ENCODE measurements around the gene CYP24A1.

Gene CYP24A1

DNA sequence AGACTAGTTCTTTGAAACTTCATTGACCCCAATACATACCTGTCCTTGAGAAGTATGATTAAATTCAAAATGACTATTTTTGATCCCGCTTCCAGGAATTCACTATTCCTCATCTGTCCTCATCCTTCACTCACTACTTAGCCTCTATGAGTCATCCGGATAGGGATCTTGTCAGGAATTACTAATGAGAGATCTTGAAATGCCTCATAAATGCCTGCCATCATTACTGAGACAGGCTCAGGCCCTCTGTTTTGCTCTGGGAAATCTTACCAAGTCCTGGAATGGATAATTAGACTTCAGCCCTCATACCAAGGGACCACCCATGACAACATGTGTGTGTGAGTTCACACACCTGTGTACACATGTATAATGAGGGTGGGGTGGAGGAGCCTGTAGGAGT, 2.8 kb upstream of the CYP24A1 start:
- ATAC-seq (ENCODE audit: insufficient read depth, low read depth) (no peak), DNase-seq (no peak)
- Histone ChIP-seq H3K4me3 (ENCODE audit: low read depth in 1 of 2, low read length in 2 of 2) (no peak overlapping the region), H2AFZ (ENCODE audit: low read depth, low read length) (no peak overlapping the region), H3K4me2 (ENCODE audit: insufficient read depth, low read length) (no peak overlapping the region), H3K9ac (ENCODE audit: low read depth, low read length) (no peak overlapping the region), H3K27ac (ENCODE audit: low read length) (no peak overlapping the region), H3K27me3 (ENCODE audit: insufficient read depth, low read length, poor library complexity) (peaks cover 16% of the 10 kb centered on the region), H3K36me3 (ENCODE audit: insufficient read depth, low read length) (no peaks in the 10 kb centered on the region), H3K9me3 (ENCODE audit: insufficient read depth, low read length, severe bottlenecking) (no peaks in the 10 kb centered on the region), H3K4me1 (ENCODE audit: insufficient read depth, low read length) (no peaks in the 10 kb centered on the region), H4K20me1 (ENCODE audit: insufficient read depth, low read length) (no peaks in the 10 kb centered on the region), H3K79me2 (ENCODE audit: insufficient read depth, low read length) (no peaks in the 10 kb centered on the region)
- TF ChIP-seq, protein P1, sequence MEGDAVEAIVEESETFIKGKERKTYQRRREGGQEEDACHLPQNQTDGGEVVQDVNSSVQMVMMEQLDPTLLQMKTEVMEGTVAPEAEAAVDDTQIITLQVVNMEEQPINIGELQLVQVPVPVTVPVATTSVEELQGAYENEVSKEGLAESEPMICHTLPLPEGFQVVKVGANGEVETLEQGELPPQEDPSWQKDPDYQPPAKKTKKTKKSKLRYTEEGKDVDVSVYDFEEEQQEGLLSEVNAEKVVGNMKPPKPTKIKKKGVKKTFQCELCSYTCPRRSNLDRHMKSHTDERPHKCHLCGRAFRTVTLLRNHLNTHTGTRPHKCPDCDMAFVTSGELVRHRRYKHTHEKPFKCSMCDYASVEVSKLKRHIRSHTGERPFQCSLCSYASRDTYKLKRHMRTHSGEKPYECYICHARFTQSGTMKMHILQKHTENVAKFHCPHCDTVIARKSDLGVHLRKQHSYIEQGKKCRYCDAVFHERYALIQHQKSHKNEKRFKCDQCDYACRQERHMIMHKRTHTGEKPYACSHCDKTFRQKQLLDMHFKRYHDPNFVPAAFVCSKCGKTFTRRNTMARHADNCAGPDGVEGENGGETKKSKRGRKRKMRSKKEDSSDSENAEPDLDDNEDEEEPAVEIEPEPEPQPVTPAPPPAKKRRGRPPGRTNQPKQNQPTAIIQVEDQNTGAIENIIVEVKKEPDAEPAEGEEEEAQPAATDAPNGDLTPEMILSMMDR (IDR thresholded peaks at IDR 0.05; ENCODE audit: borderline replicate concordance, extremely low read depth, low read length, poor library complexity, severe bottlenecking): no peak
- no peak for TF ChIP-seq EZH2 (IDR thresholded peaks at IDR 0.05; ENCODE audit: borderline replicate concordance, low read depth, low read length, severe bottlenecking)

DNA sequence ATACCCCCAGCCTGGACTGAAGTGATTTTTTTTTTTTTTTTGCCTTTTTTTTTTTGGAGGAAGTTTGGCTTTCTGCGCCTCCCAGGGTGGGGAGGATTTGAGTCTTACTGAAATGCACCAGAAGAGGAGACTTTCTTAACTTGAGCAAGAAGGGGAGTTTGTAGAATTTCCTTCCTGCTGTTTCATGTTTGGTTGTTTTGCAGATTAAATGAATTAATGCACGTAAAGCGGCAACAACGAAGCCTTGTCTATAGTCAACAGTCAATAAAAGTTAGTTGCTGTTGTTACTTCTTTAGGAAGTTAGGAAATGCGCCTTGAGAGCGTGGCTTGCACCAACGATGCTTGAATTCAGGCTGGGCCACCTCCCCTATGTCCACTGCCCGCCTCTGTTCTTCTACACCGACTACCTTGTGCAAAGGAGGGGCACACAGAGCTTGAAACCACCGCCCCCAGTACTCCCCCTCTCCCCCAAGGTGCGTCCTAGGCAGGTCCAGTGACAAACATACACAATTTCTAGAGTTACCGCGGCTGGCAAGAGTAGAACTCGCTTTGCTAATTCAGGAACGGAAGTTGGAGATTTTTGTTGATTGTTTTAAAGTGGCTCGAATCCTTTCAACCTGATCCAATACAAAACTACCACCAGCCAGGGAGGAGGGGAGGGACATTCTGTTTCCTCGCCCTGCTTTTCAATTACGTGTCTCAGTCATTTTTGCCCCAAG, 830 bp upstream of the CYP24A1 start:
- Histone ChIP-seq H3K4me3 (ENCODE audit: low read depth in 1 of 2, low read length in 2 of 2) (no peak overlapping the region), H2AFZ (ENCODE audit: low read depth, low read length) (no peak overlapping the region), H3K9me3 (ENCODE audit: insufficient read depth, low read length, severe bottlenecking) (no peaks in the 10 kb centered on the region), H3K4me1 (ENCODE audit: insufficient read depth, low read length) (no peaks in the 10 kb centered on the region), H4K20me1 (ENCODE audit: insufficient read depth, low read length) (no peaks in the 10 kb centered on the region), H3K79me2 (ENCODE audit: insufficient read depth, low read length) (no peaks in the 10 kb centered on the region), H3K27me3 (ENCODE audit: insufficient read depth, low read length, poor library complexity) (peaks cover 27% of the 10 kb centered on the region), H3K9ac (ENCODE audit: low read depth, low read length) (no peak overlapping the region), H3K36me3 (ENCODE audit: insufficient read depth, low read length) (no peaks in the 10 kb centered on the region), H3K27ac (ENCODE audit: low read length) (no peak overlapping the region), H3K4me2 (ENCODE audit: insufficient read depth, low read length) (no peak overlapping the region)
- TF ChIP-seq, protein P1 (IDR thresholded peaks at IDR 0.05; ENCODE audit: borderline replicate concordance, extremely low read depth, low read length, poor library complexity, severe bottlenecking): no peak
- no peak for TF ChIP-seq EZH2 (IDR thresholded peaks at IDR 0.05; ENCODE audit: borderline replicate concordance, low read depth, low read length, severe bottlenecking)
- ATAC-seq (ENCODE audit: insufficient read depth, low read depth) (no peak), DNase-seq (no peak)

DNA sequence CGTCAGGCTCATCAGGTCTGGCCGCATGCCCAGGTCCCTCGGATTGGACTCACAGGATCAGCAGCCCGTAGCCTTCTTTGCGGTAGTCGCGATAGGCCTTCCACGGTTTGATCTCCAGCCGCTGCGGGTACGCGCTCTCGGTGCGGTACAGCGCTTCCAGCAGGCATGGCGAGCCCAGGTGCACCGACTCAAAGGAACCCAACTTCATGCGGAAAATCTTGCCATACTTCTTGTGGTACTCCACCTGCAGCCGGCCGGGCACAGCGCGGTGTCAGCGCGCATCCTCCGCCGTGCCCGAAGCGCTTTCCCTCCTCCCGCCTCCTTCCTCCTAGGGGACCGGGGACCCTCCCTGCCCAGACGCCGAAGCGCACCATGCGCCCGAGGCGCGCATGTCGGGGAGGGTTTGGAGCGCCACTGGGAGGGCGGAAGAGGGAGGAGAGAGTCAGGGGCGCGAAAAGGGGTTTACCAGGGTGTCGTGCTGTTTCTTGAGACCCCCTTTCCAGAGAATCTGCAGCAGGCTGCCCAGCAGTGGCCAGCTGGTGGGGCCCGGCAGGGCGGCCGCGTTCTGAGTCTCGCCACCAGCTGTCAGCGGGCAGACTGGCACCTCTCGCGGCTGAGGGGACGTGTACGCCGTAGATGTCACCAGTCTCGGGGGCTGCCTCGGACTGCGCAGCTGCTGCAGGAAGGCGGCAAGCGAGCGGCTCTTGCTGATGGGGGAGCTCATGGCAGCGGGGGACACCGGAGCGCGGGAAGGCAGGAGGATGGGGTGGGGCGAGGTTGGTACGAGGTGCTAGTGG, 732 bp downstream of the CYP24A1 start:
- Histone ChIP-seq H3K27ac (ENCODE audit: low read length) (no peak overlapping the region), H3K4me3 (ENCODE audit: low read depth in 1 of 2, low read length in 2 of 2) (no peak overlapping the region), H3K27me3 (ENCODE audit: insufficient read depth, low read length, poor library complexity) (peaks cover 36% of the 10 kb centered on the region), H3K9me3 (ENCODE audit: insufficient read depth, low read length, severe bottlenecking) (no peaks in the 10 kb centered on the region), H3K4me1 (ENCODE audit: insufficient read depth, low read length) (no peaks in the 10 kb centered on the region), H3K4me2 (ENCODE audit: insufficient read depth, low read length) (no peak overlapping the region), H3K36me3 (ENCODE audit: insufficient read depth, low read length) (no peaks in the 10 kb centered on the region), H3K9ac (ENCODE audit: low read depth, low read length) (no peak overlapping the region), H4K20me1 (ENCODE audit: insufficient read depth, low read length) (no peaks in the 10 kb centered on the region), H2AFZ (ENCODE audit: low read depth, low read length) (no peak overlapping the region), H3K79me2 (ENCODE audit: insufficient read depth, low read length) (no peaks in the 10 kb centered on the region)
- DNase-seq (no peak), ATAC-seq (ENCODE audit: insufficient read depth, low read depth) (no peak)
- TF ChIP-seq EZH2 (IDR thresholded peaks at IDR 0.05; ENCODE audit: borderline replicate concordance, low read depth, low read length, severe bottlenecking): no peak
- TF ChIP-seq, protein P1 (IDR thresholded peaks at IDR 0.05; ENCODE audit: borderline replicate concordance, extremely low read depth, low read length, poor library complexity, severe bottlenecking): no peak
